Gastroesophageal sphincter (tissue), 4 donors: Measurements from ENCODE around the gene APOBEC3A. TPM values are rescaled to one million over a fixed set of nuclear protein-coding genes. Genes with fewer than 3 reads are reported as not detected.
A peak's percentile ranks its signal among the peaks of the same experiment; 100 is the strongest.
"Not testable (repeated sequence)": the region's sequence is repeated elsewhere in the genome, so short reads cannot be mapped to it uniquely, and the experiment has no call there.

ENCODE experiments used
- ATAC-seq: fragments of 150-250 bp; one replicate; pipeline ENCODE4 v1.9.1; 2016; ENCODE audit warnings: mild to moderate bottlenecking, moderate library complexity
- H3K27ac ChIP-seq, 4 donors: fragments of 200-600 bp; sonication (generic) in 3 of 4; 1 replicate in 3 of 4; 2 replicates in 1 of 4; pipeline ENCODE4 v1.5.1; 2016 to 2019
- H3K27me3 ChIP-seq: fragments of 200-600 bp; sonication (generic); one replicate; pipeline ENCODE4 v1.5.1; 2019
- H3K36me3 ChIP-seq, 2 donors: fragments of 200-600 bp; sonication (generic); one replicate each; pipeline ENCODE4 v1.5.1; 2019; ENCODE audit warnings: control low read depth in 1 of 2
- H3K4me1 ChIP-seq, 3 donors: fragments of 200-600 bp; sonication (generic); 1 replicate in 2 of 3; 2 replicates in 1 of 3; pipeline ENCODE4 v1.5.1; 2016 to 2019; ENCODE audit warnings: control low read depth in 2 of 3
- H3K4me3 ChIP-seq, 2 donors: fragments of 200-600 bp; sonication (generic); one replicate each; pipeline ENCODE4 v1.5.1; 2019; ENCODE audit warnings: mild to moderate bottlenecking in 1 of 2, moderate library complexity in 1 of 2
- H3K9me3 ChIP-seq, 3 donors: fragments of 200-600 bp; sonication (generic); one replicate each; pipeline ENCODE4 v1.5.1; 2017 to 2019; ENCODE audit warnings: control low read depth in 2 of 3
- CTCF ChIP-seq, 4 experiments: fragments of 200-600 bp in 2 of 4; fragments of 450-650 bp in 2 of 4; sonication (generic) in 1 of 4; IDR thresholded peaks; one replicate each; pipeline ENCODE4 v1.5.1; 2017 to 2019; ENCODE audit warnings: antibody characterized with exemption in 4 of 4, mild to moderate bottlenecking in 2 of 4, moderate library complexity in 2 of 4
- EP300 ChIP-seq: sonication (generic); formaldehyde crosslinking; IDR thresholded peaks from one replicate; pipeline ENCODE4 v1.6.1; 2017; ENCODE audit warnings: antibody characterized with exemption, mild to moderate bottlenecking
- POLR2A ChIP-seq, 2 donors: fragments of 450-650 bp; IDR thresholded peaks; one replicate each; pipeline ENCODE4 v1.6.1; 2017; ENCODE audit warnings: antibody characterized with exemption in 2 of 2, mild to moderate bottlenecking in 2 of 2, moderate library complexity in 1 of 2
- POLR2AphosphoS5 ChIP-seq: sonication (generic); formaldehyde crosslinking; IDR thresholded peaks from one replicate; pipeline ENCODE4 v1.6.1; 2017; ENCODE audit warnings: antibody characterized with exemption
- whole genome bisulfite sequencing, 2 donors: methylation state at CpG; one replicate each; pipeline ENCODE4 v1.1.5; 2018; ENCODE audit warnings: low coverage in 1 of 2; 5-methylcytosine and 5-hydroxymethylcytosine counted together
- total RNA-seq, 4 donors: library from RNA; depleted of rRNA; stranded (reverse); fragments of >200 nt; gene quantifications; one replicate each; pipeline ENCODE4 v1.1.0, GENCODE V29; 2016

Gene APOBEC3A
- total RNA-seq, 4 donors from 2014 or later = 0.35 to 4.4 TPM; not detected in 2

- Histone ChIP-seq H3K4me1 (peaks cover 0 to 6% (median 3%) of the 10 kb centered on the region in 3 donors), H3K27ac (no peak overlapping the region), H3K36me3 (no peaks in the 10 kb centered on the region), H3K27me3 (no peaks in the 10 kb centered on the region), H3K9me3 (no peaks in the 10 kb centered on the region), H3K4me3 (no peak overlapping the region)
- 82 to 84% methylated on average over 4 to 5 of the region's 8 CpGs for WGBS, 2 donors
- no peak for TF ChIP-seq POLR2AphosphoS5
- no peak for ATAC-seq
Measured at GRCh38 chr22:38987171-38987895, 29.9 kb downstream of the APOBEC3A start.

- Histone ChIP-seq H3K36me3 (no peaks in the 10 kb centered on the region), H3K4me1 (no peaks in the 10 kb centered on the region), H3K27me3 (peaks cover under 1% of the 10 kb centered on the region), H3K9me3 (no peaks in the 10 kb centered on the region), H3K4me3 (no peak overlapping the region), H3K27ac (no peak overlapping the region)
- 100% methylated on average over 2 of the region's 6 CpGs; no CpG with 5 or more reads in 1 of the 2 donors for WGBS, 2 donors
- no peak for ATAC-seq
- TF ChIP-seq EP300 (no peak), POLR2A (IDR thresholded peaks at IDR 0.05) (no peak), POLR2AphosphoS5 (no peak), CTCF (IDR thresholded peaks at IDR 0.05) (no peak)
Measured at GRCh38 chr22:38989466-38989865, 32.1 kb downstream of the APOBEC3A start.

GRCh38 chr22:38992871-38993371, 35.5 kb downstream of the APOBEC3A start:
- ATAC-seq = peak; percentile 28
- H3K4me3 ChIP-seq, H3K4me1 ChIP-seq, H3K27ac ChIP-seq, H3K9me3 ChIP-seq, H3K36me3 ChIP-seq: not testable (repeated sequence)
- WGBS, 2 donors = 60% methylated on average over 4 of the region's 12 CpGs; no CpG with 5 or more reads in 1 of the 2 donors
- peaks cover 21% of the 10 kb centered on the region for H3K27me3 ChIP-seq

GRCh38 chr22:38996105-38996504, 38.7 kb downstream of the APOBEC3A start:
- Histone ChIP-seq H3K36me3 (no peaks in the 10 kb centered on the region), H3K4me3 (no peak overlapping the region), H3K9me3 (no peaks in the 10 kb centered on the region), H3K27me3 (peaks cover 21% of the 10 kb centered on the region), H3K27ac (no peak overlapping the region), H3K4me1 (no peaks in the 10 kb centered on the region)
- TF ChIP-seq POLR2A (IDR thresholded peaks at IDR 0.05) (no peak), POLR2AphosphoS5 (no peak), CTCF (IDR thresholded peaks at IDR 0.05) (no peak), EP300 (no peak)
- WGBS, 2 donors = 59% methylated on average over 2 of the region's 6 CpGs; no CpG with 5 or more reads in 1 of the 2 donors
- ATAC-seq = no peak

GRCh38 chr22:38997518-38997917, 40.1 kb downstream of the APOBEC3A start:
- no peak overlapping the region for H3K27ac ChIP-seq
- peaks cover 0 to 1% (median 0%) of the 10 kb centered on the region in 3 donors for H3K4me1 ChIP-seq
- no peaks in the 10 kb centered on the region for H3K9me3 ChIP-seq
- TF ChIP-seq POLR2A (IDR thresholded peaks at IDR 0.05) (no peak), EP300 (no peak), POLR2AphosphoS5 (no peak), CTCF (IDR thresholded peaks at IDR 0.05) (no peak)
- H3K4me3 ChIP-seq = no peak overlapping the region
- ATAC-seq = no peak
- no peaks in the 10 kb centered on the region for H3K36me3 ChIP-seq
- peaks cover 21% of the 10 kb centered on the region for H3K27me3 ChIP-seq
- WGBS, 2 donors = 81% methylated on average over 3 of the region's 3 CpGs; no CpG with 5 or more reads in 1 of the 2 donors

GRCh38 chr22:39003165-39003638, 45.8 kb downstream of the APOBEC3A start:
- WGBS, 2 donors = 7% methylated on average over 5 of the region's 7 CpGs; no CpG with 5 or more reads in 1 of the 2 donors
- no peak overlapping the region for H3K4me3 ChIP-seq
- TF ChIP-seq POLR2AphosphoS5 (no peak), CTCF (IDR thresholded peaks at IDR 0.05) (peak in 3 of 4 experiments; percentile 73 to 84 (median 83))
- peak; percentile 90 for ATAC-seq
- H3K9me3 ChIP-seq = no peaks in the 10 kb centered on the region
- H3K27me3 ChIP-seq = no peaks in the 10 kb centered on the region
- peak overlapping the region in 1 of 4 donors; percentile 26 for H3K27ac ChIP-seq
- H3K36me3 ChIP-seq = no peaks in the 10 kb centered on the region
- H3K4me1 ChIP-seq = peaks cover 0 to 11% (median 0%) of the 10 kb centered on the region in 3 donors
